Measurements from ENCODE around the gene ENOX2.

The ENOX2 gene

DNA sequence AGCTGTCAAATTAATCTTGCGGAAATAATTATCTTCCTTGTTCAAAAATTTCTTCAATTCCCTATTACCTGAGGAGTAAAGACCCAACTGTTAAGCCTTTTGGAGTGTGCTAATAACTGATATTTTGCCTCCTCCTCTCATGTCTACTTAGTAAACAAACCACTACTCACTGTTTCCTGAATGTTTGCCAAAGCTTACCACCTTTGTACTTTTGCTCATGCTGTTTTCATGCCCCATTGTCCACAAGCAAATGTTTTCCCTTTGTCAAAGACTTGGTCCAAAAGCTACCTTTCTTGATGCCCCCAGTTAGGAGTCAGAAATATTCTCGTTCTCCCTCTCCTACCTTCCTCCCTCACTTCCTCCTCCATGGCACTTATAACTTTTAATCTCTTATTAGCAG, 226.1 kb downstream of the ENOX2 start:
- TF ChIP-seq, protein P1, sequence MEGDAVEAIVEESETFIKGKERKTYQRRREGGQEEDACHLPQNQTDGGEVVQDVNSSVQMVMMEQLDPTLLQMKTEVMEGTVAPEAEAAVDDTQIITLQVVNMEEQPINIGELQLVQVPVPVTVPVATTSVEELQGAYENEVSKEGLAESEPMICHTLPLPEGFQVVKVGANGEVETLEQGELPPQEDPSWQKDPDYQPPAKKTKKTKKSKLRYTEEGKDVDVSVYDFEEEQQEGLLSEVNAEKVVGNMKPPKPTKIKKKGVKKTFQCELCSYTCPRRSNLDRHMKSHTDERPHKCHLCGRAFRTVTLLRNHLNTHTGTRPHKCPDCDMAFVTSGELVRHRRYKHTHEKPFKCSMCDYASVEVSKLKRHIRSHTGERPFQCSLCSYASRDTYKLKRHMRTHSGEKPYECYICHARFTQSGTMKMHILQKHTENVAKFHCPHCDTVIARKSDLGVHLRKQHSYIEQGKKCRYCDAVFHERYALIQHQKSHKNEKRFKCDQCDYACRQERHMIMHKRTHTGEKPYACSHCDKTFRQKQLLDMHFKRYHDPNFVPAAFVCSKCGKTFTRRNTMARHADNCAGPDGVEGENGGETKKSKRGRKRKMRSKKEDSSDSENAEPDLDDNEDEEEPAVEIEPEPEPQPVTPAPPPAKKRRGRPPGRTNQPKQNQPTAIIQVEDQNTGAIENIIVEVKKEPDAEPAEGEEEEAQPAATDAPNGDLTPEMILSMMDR (IDR thresholded peaks at IDR 0.05): no peak

DNA sequence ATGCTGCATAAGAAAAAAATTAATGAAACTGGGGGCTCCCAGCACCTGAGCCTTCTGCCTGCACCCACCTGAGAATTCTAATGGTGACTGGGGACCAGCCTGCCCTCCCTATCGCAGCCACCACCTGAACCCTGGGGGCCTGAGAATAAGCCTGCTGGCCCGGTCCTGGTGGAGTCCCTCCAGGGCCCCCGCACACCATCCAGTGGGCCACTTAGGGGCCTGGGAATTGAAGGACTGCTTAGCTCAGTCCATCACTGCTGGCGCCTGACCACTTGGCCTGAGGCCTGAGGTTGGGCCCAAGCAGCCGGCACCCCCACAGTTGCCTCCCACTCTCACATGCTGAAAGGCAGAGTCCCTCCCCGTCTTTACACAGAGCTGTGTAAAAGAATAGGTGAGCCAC, 230.8 kb downstream of the ENOX2 start:
- TF ChIP-seq, protein P1 (IDR thresholded peaks at IDR 0.05): no peak

DNA sequence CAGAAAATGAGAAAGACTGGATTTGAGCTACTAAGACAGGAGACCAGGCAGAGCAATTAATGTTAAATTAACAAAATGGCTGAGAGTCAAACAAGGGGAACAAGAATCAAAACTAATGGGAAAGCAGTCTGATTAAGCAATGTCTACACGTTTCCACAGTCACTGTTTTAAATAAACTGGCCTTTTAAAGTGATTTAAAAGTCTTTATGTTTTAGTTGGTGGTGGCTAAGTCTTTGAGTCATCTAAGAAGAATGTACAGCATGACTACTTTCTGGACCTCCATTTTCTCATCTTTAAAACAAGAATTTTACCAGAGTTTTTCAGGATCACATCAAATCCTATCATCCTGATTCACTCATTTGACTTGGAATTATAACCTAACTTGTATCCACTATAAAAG, 233.8 kb downstream of the ENOX2 start:
- TF ChIP-seq, protein P1 (IDR thresholded peaks at IDR 0.05): no peak

DNA sequence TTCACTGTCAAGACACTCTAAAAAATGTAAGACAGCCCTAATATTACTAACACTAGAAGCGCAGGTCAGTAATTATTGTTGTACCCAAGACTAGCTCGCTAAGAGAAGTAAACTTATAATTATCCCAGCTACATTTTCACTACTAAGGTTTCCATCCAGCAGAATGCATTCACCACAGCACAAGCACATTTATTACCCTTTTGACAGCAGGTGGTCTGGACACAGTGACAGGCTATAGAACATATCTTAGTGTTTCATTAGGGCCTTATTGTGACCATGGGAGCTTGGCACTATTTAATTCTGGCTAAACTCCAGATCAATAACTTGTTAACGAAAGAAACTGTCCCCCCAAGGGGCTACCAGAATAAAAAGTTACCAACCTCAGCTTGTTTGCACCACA, 237.7 kb downstream of the ENOX2 start:
- TF ChIP-seq, protein P1 (IDR thresholded peaks at IDR 0.05): no peak

DNA sequence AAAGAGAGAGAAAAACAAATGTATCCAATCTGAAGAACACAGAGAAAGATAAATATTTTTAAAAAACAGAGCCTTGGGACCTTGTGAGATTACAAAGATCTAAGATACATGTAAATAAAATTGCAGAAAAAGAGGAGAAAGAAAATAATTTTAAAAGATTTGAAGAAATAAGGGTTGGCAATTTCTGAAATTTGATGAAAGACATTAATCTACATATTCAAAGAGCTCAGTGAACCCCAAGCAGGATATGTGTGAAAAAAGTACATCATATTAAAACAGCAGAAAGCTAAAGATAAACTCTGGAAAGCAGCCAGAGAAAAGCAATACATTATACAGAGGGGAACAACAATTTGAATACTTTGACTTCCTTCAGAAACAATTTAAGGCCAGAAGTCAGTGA, 244.7 kb downstream of the ENOX2 start:
- TF ChIP-seq, protein P1 (IDR thresholded peaks at IDR 0.05): no peak

DNA sequence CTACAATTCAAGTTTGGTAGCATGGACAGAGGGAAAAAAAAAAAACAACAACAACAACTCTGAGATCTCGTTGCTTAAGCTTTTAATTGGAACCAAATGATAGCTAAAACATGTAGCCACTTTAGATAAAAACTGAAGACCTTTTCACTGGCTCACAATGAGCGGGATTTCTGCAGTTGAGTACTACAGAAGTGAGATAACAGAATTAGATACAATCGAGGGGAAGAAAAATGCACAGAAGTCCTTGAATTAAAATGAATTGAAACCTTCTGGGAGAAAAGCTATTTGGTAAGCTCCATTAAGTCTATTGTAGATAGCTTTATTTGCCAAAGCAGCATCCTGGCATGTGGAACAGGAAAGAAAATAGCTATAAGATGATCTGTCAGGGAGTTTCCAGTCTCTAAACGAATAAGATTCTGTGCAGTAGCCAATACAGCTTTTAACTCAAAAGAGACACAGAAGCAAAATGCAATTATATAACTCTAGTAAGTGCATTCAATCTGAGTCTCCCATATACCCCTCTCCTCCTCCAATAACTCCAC, 248.5 kb downstream of the ENOX2 start:
- TF ChIP-seq, protein P1 (IDR thresholded peaks at IDR 0.05): no peak

DNA sequence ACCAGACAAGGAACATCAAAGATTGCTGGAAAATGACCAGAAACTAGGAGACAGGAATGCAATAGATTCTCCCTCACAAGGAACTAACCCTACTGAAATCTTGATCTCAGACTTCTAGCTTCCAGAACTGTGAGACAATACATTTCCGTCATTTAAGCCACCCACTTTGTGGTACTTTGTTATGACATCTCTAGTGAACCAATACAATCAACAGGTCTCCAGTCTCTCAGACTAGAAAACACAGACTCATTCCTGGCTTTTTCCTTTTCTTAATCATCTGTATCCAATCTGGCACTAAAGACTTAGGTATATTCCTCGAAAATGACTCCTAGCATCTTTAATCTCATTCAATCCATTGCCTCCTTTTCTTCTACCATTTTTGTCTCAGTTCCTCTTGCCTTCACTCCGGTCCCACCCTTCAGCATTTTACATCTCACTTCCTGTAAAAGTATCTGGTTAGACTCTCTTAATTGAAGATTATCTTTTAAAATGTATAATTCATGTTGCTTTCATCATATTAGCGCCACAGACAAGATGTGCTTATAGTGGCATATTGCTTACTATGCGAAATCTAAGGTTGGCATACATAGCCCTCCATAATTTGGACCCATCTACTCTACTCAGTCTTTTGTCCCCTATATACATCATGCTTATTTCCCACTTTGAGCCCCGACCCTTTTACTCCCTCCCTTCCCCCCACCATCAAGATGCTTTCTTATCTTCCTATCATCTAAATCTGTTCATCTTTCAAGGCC, 250.0 kb downstream of the ENOX2 start:
- TF ChIP-seq, protein P1 (IDR thresholded peaks at IDR 0.05): no peak

Measured in LNCAP (cell line).